ENCODE data around the gene ERLIN1.

ERLIN1 gene

GRCh38 chr10:100201549-100201948, 15.7 kb upstream of the ERLIN1 start:
- TF ChIP-seq, protein P1, sequence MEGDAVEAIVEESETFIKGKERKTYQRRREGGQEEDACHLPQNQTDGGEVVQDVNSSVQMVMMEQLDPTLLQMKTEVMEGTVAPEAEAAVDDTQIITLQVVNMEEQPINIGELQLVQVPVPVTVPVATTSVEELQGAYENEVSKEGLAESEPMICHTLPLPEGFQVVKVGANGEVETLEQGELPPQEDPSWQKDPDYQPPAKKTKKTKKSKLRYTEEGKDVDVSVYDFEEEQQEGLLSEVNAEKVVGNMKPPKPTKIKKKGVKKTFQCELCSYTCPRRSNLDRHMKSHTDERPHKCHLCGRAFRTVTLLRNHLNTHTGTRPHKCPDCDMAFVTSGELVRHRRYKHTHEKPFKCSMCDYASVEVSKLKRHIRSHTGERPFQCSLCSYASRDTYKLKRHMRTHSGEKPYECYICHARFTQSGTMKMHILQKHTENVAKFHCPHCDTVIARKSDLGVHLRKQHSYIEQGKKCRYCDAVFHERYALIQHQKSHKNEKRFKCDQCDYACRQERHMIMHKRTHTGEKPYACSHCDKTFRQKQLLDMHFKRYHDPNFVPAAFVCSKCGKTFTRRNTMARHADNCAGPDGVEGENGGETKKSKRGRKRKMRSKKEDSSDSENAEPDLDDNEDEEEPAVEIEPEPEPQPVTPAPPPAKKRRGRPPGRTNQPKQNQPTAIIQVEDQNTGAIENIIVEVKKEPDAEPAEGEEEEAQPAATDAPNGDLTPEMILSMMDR (IDR thresholded peaks at IDR 0.05; ENCODE audit: poor library complexity, severe bottlenecking) = no peak
- Histone ChIP-seq H3K4me3 (ENCODE audit: severe bottlenecking) (no peak overlapping the region), H3K27me3 (ENCODE audit: insufficient read depth, poor library complexity, severe bottlenecking) (no peaks in the 10 kb centered on the region), H3K36me3 (ENCODE audit: low read depth) (peaks cover 93% of the 10 kb centered on the region), H3K27ac (ENCODE audit: poor library complexity, severe bottlenecking) (no peak overlapping the region), H3K4me1 (ENCODE audit: insufficient read depth, poor library complexity, severe bottlenecking) (no peaks in the 10 kb centered on the region), H3K9me3 (ENCODE audit: severe bottlenecking) (no peaks in the 10 kb centered on the region)
- DNase-seq (ENCODE audit: low spot score) (no peak), ATAC-seq (ENCODE audit: low read depth) (no peak)

DNA sequence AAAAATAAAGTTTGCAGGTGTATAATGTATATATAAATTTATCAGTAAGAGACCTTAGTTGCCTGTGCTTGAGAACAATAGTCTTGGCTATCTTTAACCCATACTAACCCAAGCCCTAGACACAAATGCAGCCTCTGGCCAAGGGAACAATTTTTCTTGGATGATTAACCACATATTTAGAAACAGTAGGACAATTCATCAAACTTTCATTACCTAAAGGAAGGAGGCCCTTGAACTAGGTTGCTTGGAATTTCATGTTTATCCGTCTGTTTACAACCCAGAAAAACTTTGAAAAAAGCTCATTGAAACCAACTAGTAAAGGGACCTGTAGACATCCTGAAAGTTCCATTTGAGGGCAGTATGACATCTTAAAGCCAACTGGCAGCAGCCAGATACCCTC, 8.9 kb upstream of the ERLIN1 start:
- H3K27me3 ChIP-seq (ENCODE audit: insufficient read depth, poor library complexity, severe bottlenecking) = no peaks in the 10 kb centered on the region
- DNase-seq (ENCODE audit: low spot score) (no peak), ATAC-seq (ENCODE audit: low read depth) (no peak)
- no peaks in the 10 kb centered on the region for H3K4me1 ChIP-seq (ENCODE audit: insufficient read depth, poor library complexity, severe bottlenecking)
- H3K27ac ChIP-seq (ENCODE audit: poor library complexity, severe bottlenecking) = no peak overlapping the region
- peaks cover 86% of the 10 kb centered on the region for H3K36me3 ChIP-seq (ENCODE audit: low read depth)
- H3K4me3 ChIP-seq (ENCODE audit: severe bottlenecking) = no peak overlapping the region
- TF ChIP-seq, protein P1 (IDR thresholded peaks at IDR 0.05; ENCODE audit: poor library complexity, severe bottlenecking) = no peak
- no peaks in the 10 kb centered on the region for H3K9me3 ChIP-seq (ENCODE audit: severe bottlenecking)

- no peaks in the 10 kb centered on the region for H3K27me3 ChIP-seq (ENCODE audit: insufficient read depth, poor library complexity, severe bottlenecking)
- ATAC-seq (ENCODE audit: low read depth) (no peak), DNase-seq (ENCODE audit: low spot score) (no peak)
- peaks cover 81% of the 10 kb centered on the region for H3K36me3 ChIP-seq (ENCODE audit: low read depth)
- no peaks in the 10 kb centered on the region for H3K9me3 ChIP-seq (ENCODE audit: severe bottlenecking)
- TF ChIP-seq, protein P1 (IDR thresholded peaks at IDR 0.05; ENCODE audit: poor library complexity, severe bottlenecking) = no peak
- H3K4me3 ChIP-seq (ENCODE audit: severe bottlenecking) = no peak overlapping the region
- H3K27ac ChIP-seq (ENCODE audit: poor library complexity, severe bottlenecking) = no peak overlapping the region
- no peaks in the 10 kb centered on the region for H3K4me1 ChIP-seq (ENCODE audit: insufficient read depth, poor library complexity, severe bottlenecking)
These were observed 6.5 kb upstream of the ERLIN1 start for GRCh38 chr10:100192350-100192749.

DNA sequence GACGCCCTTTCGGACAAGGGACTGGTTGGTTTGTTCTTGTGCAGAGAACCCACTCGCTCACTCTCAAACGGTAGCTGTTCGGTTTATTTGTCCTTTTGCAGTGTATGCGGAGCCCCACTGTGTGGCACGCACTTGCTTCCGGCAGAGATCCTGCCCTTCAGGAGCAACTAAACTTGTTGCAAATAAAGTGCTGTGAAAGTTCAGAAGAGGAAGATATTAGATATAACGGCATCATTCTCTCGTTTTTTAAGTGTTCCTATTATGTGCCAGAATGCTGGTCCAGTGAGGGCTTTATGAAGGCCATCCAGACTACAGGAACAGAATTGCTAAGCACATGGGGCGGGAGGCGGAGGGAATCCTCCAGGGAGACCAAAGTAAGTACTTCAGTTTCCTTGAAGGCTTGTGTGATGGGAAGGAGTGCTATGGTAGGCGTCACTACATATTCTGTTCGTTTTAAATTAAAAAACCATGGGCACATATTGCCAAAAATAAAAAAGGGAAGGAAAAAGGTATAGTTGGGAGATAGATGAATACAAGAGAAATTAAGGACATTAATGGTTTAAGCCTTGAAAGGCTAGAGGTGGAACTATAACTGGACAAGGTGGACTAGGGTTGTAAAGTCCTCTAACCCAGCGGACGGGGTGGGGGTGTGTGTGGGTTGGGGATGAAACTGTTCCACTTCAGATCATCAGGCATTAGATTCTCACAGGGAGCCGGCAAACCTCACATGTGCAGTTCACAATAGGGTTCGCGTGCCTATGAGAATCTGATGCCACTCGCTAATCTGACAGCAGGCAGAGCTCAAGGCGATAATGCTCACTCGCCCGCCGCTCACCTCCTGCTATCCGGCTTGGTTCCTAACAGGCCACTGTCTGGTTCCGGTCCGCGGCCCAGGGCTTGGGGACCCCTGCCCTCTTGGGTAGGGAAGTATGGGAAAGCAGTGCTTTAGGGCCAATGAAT, 704 bp upstream of the ERLIN1 start:
- ATAC-seq (ENCODE audit: low read depth) = peak; percentile 55

More for the DNA sequence above, 704 bp upstream of the ERLIN1 start:
- Histone ChIP-seq H3K27me3 (ENCODE audit: insufficient read depth, poor library complexity, severe bottlenecking) (no peaks in the 10 kb centered on the region), H3K4me1 (ENCODE audit: insufficient read depth, poor library complexity, severe bottlenecking) (peaks cover 20% of the 10 kb centered on the region), H3K4me3 (ENCODE audit: severe bottlenecking) (peak overlapping the region; percentile 78), H3K27ac (ENCODE audit: poor library complexity, severe bottlenecking) (peak overlapping the region; percentile 62), H3K36me3 (ENCODE audit: low read depth) (peaks cover 61% of the 10 kb centered on the region), H3K9me3 (ENCODE audit: severe bottlenecking) (no peaks in the 10 kb centered on the region)
- no peak for DNase-seq (ENCODE audit: low spot score)
- TF ChIP-seq, protein P1 (IDR thresholded peaks at IDR 0.05; ENCODE audit: poor library complexity, severe bottlenecking) = no peak

Measured in RWPE2 (cell line).